Stomach smooth muscle (tissue), 2 donors: ENCODE data around the gene COMMD9.

ENCODE experiments used
- H3K27ac ChIP-seq: one replicate; pipeline ENCODE4 v1.7.0; 2013; ENCODE audit warnings: mild to moderate bottlenecking, low read length, inconsistent platforms
- H3K27me3 ChIP-seq, 2 donors: one replicate each; pipeline ENCODE4 v1.7.0; 2013; ENCODE audit warnings: low read length in 2 of 2; ENCODE audit not compliant: insufficient read depth in 2 of 2, control insufficient read depth in 1 of 2
- H3K36me3 ChIP-seq, 2 donors: one replicate each; pipeline ENCODE4 v1.7.0; 2013; ENCODE audit warnings: low read length in 2 of 2; ENCODE audit not compliant: control insufficient read depth in 2 of 2, insufficient read depth in 2 of 2
- H3K4me1 ChIP-seq: one replicate; pipeline ENCODE4 v1.7.0; 2013; ENCODE audit warnings: low read length; ENCODE audit not compliant: control insufficient read depth, insufficient read depth
- H3K4me3 ChIP-seq, 2 donors: one replicate each; pipeline ENCODE4 v1.7.0; 2013; ENCODE audit warnings: low read length in 2 of 2
- H3K9ac ChIP-seq, 2 donors: one replicate each; pipeline ENCODE4 v1.7.0; 2013; ENCODE audit warnings: low read length in 2 of 2, mild to moderate bottlenecking in 1 of 2
- H3K9me3 ChIP-seq, 2 donors: one replicate each; pipeline ENCODE4 v1.7.0; 2013; ENCODE audit warnings: low read length in 2 of 2; ENCODE audit not compliant: control insufficient read depth in 2 of 2
- donor health status: healthy.
- donor health status: Pancreatic carcinoma.

COMMD9 gene

DNA sequence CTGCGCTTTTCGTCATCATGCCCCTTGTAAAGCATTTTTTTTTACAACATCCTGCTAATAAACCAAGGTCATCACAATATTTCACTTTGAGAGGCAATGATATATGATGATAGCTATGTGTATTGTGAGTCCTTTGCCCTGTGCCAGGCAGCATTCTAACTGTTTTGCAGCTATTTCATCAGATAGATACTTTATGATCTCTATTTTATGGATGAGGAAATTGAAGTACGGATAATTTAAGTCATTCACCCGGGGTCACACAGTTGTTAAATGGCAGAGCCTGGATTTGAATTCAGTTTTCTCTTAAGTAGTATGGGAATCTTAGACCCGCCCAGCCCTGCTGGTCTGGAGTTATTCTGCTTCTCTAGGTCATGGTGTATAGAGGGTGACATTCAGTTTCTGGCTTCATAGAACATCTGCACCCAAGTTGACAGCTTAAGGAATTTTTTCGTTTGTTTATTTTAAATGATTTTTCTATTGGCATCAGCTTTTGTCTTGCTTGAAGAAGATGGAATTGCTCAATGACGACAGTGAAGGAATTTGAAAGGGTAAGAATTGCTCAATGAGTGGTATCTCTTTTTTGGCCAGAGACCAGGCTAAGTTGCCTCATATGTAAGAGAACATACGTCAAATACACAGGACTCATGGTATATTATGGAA, 7.8 kb upstream of the COMMD9 start:
- H3K27ac ChIP-seq: no peak overlapping the region
- no peak overlapping the region for H3K9ac ChIP-seq

DNA sequence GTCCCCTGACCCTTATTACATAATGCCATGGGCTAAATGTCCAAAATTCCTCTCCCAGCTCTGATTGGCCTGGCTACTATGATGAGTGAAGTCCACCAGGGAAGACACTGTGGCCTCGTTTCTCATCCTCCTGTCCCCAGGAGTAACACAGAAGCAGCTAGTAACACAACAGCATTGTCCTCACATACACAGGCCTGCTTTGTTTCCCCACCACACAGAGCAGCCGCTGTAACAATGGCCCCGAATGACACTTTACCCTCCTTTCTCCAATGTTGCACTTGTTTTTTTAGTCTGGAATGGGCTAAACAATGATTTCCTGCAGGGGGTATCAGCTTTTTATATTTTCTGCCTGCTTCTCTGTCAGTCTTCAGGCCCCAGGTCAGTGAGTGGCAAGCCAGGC, 6.7 kb upstream of the COMMD9 start, which contains the start of gene PRR5L:
TSS of gene PRR5L (plus strand) at position 363 of the 400 bp plus-strand sequence. CDS start 104,834 bp downstream, outside the sequence.
- H3K9ac ChIP-seq: no peak within 1 kb of the TSS
- no peaks in the 10 kb centered on the region for H3K4me1 ChIP-seq
- no peaks in the 10 kb centered on the region for H3K36me3 ChIP-seq
- H3K27me3 ChIP-seq: no peaks in the 10 kb centered on the region
- no peak within 1 kb of the TSS for H3K27ac ChIP-seq
- no peak within 1 kb of the TSS for H3K4me3 ChIP-seq
- no peaks in the 10 kb centered on the region for H3K9me3 ChIP-seq

More for the DNA sequence above, 7.8 kb upstream of the COMMD9 start:
- H3K9me3 ChIP-seq: no peaks in the 10 kb centered on the region
- no peaks in the 10 kb centered on the region for H3K4me1 ChIP-seq
- no peak overlapping the region for H3K4me3 ChIP-seq
- no peaks in the 10 kb centered on the region for H3K36me3 ChIP-seq
- H3K27me3 ChIP-seq: no peaks in the 10 kb centered on the region

DNA sequence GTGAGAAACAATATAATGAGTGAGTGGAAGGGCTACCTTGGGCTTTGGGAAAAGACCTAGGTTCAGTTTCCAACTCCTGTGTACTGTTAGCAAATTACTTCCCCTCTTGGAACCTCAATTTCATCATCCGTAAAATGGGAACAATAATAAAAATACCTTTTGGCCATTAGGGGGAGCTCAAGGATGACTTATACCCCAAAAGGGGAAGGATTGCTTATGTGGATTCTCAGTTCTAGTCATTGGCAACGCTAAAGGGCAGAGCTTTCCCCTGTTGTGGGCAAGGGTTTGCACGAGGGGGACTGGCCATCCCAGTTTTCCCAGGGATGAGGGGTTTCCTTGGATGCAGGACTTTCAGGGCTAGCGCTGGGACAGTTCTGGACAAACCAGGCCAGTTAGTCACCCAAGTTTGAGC, 3.1 kb upstream of the COMMD9 start:
- no peaks in the 10 kb centered on the region for H3K9me3 ChIP-seq
- H3K9ac ChIP-seq: no peak overlapping the region

DNA sequence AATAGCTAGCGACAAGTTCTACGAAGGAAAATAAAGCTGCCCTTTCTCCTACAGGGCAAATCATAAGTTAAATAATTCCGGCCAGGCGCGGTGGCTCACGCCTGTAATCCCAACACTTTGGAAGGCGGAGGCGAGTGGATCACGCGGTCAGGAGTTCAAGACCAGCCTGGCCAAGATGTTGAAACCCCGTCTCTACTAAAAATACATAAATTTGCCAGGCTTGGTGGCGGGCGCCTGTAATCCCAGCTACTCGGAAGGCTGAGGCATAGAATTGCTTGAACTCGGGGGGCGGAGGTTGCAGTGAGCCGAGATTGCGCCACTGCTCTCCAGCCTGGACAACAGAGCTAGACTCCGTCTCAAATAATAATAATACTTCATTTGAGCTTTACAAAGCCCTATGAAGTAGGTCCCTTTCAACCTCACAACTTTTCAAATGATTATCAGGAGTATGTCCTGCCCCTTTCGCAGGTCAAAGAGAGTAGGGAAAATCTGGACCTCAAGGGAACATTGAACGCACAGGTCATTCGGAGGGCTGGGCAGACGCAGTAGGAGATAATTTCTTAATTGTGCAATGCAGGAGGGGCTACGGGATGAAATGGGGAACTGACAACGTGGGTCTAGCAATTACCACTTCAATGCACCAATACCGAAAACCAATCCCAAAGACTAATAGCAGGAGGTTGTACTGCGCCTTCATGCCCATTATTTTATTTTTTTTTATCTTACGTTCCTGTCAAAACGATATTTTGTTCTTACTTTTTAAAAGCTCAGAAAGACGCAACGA, 590 bp downstream of the COMMD9 start:
- Histone ChIP-seq H3K27me3 (no peaks in the 10 kb centered on the region), H3K9ac (peak overlapping the region; percentile 66 to 86), H3K4me3 (peak overlapping the region; percentile 88 to 93), H3K27ac (no peak overlapping the region), H3K36me3 (no peaks in the 10 kb centered on the region), H3K4me1 (no peaks in the 10 kb centered on the region), H3K9me3 (no peaks in the 10 kb centered on the region)

More for the DNA sequence above, 3.1 kb upstream of the COMMD9 start:
- Histone ChIP-seq H3K4me1 (no peaks in the 10 kb centered on the region), H3K27me3 (no peaks in the 10 kb centered on the region), H3K27ac (no peak overlapping the region), H3K36me3 (no peaks in the 10 kb centered on the region), H3K4me3 (no peak overlapping the region)

DNA sequence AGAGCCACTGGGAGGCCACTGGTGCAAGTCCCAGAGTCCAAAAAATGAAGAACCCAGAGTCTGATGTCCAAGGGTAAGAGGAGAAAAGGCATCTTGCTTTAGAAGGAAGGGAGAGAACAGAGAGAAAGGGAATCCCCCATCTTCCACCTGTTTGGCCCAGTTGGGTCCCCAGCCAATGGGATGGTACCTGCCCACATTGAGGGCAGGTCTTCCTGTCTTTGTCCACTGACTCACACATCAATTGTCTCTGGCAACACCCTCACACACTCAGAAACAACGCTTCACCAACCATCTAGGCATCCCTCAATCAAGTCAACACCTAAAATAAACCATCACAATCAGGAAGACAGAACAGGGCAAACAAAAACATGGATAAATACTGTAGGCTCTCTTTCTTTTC, 6.3 kb downstream of the COMMD9 start:
- Histone ChIP-seq H3K9ac (no peak overlapping the region), H3K4me1 (no peaks in the 10 kb centered on the region), H3K27ac (no peak overlapping the region), H3K9me3 (no peaks in the 10 kb centered on the region), H3K36me3 (peaks cover 4 to 9% of the 10 kb centered on the region in 2 donors), H3K27me3 (no peaks in the 10 kb centered on the region), H3K4me3 (no peak overlapping the region)

DNA sequence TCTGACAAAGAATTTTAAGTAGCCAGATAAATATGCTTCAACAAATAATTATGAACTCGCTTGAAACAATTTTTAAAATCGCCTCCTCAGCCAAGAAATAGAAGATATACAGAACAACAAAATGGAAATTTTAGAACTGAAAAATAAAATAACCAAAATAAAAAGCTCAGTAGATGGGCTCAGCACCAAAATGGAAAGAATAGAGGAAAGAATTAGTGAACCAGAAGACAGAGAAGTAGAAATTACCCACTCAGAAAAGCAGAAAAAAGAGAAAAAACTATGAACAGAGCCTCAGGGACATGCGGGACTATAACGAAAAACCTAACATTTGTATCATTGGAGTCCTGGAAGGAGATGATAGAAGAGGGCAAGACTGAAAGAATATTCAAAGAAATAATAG, 7.4 kb downstream of the COMMD9 start:
- Histone ChIP-seq H3K4me3 (no peak overlapping the region), H3K4me1 (no peaks in the 10 kb centered on the region), H3K27ac (no peak overlapping the region), H3K27me3 (no peaks in the 10 kb centered on the region), H3K36me3 (peaks cover 4 to 9% of the 10 kb centered on the region in 2 donors), H3K9me3 (no peaks in the 10 kb centered on the region), H3K9ac (no peak overlapping the region)

DNA sequence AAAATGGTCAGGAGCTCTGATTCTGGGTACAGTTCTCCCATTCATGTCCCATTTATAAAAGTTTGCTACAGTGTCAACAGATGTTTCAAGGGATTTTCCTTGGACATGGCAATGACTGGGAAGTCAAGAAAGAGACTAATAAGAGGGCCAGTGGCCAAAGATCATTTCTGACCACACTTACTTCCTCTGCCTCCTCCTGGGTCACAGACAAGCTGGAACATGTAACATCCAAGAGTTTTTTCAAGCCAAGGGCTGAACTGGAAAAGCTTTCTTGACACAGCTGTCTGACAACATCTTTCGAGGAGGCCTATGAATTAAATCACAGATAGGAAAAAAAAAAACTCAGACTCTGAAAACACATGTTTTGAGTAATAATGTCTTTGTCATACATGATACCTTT, 8.7 kb downstream of the COMMD9 start:
- Histone ChIP-seq H3K27me3 (no peaks in the 10 kb centered on the region), H3K4me1 (no peaks in the 10 kb centered on the region), H3K27ac (no peak overlapping the region), H3K4me3 (no peak overlapping the region), H3K36me3 (peaks cover 9 to 11% of the 10 kb centered on the region in 2 donors), H3K9me3 (no peaks in the 10 kb centered on the region), H3K9ac (no peak overlapping the region)

DNA sequence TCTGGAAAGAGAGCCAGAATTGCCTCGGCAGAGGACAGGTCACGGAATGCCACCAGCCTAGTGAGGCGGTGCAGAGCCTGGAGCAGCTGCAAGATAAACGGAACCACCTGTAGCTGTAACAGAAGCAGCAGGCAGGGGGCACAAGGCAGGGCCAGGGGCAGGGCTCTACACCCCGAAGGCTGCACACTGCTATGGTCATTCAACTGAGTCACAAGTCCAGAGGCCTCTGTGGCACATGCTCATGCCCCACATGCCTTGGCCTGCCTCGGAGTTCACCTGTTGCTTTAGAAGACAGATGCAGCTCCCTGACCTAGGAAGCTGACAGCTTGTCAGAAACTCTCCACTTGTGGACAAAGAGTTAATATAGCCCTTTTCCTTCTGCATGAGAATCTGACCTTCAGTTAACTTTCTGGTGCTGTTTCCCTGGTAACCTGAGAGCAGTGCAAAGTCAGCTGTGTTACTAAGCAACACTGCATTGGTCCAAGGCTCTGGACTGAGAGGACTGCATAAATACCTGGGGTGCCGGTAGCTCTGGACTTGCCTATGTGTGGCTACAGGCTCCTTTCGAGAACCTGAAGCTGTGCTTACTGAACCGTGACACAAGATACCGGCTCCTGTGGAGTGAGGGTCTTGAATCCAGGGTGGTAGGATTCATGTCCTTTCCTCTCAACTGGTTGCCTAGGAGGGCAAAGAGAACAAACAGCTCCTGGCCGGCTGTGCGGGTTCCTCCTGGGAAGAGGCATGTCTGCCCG, 10.5 kb downstream of the COMMD9 start:
- H3K4me1 ChIP-seq: no peaks in the 10 kb centered on the region
- H3K36me3 ChIP-seq: peaks cover 23% of the 10 kb centered on the region in 2 donors
- H3K4me3 ChIP-seq: no peak overlapping the region
- no peaks in the 10 kb centered on the region for H3K9me3 ChIP-seq
- no peaks in the 10 kb centered on the region for H3K27me3 ChIP-seq
- H3K27ac ChIP-seq: no peak overlapping the region
- no peak overlapping the region for H3K9ac ChIP-seq

DNA sequence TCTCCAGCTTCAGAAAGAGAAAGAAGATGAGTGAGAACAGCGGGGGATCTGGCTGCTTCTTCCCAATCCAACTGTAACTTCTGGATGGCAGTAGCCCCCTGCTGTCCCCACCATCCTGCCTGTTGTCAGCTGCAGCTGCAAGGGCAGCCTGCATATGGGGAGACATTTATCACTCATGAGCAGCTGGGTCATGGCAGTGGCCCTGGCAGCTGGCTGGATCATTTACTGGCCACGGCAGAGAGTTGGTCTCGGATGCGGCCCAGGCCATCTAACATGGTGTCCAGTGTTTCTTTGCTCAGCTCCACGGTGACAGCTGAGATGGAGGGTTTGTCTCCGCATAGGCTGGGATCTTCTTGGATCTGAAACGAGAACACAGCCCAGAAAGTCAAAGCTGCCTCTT, 14.8 kb downstream of the COMMD9 start:
- H3K9me3 ChIP-seq: no peaks in the 10 kb centered on the region
- H3K27me3 ChIP-seq: no peaks in the 10 kb centered on the region
- peaks cover 32 to 49% of the 10 kb centered on the region in 2 donors for H3K36me3 ChIP-seq
- no peak overlapping the region for H3K9ac ChIP-seq
- H3K27ac ChIP-seq: no peak overlapping the region
- H3K4me1 ChIP-seq: no peaks in the 10 kb centered on the region
- no peak overlapping the region for H3K4me3 ChIP-seq

DNA sequence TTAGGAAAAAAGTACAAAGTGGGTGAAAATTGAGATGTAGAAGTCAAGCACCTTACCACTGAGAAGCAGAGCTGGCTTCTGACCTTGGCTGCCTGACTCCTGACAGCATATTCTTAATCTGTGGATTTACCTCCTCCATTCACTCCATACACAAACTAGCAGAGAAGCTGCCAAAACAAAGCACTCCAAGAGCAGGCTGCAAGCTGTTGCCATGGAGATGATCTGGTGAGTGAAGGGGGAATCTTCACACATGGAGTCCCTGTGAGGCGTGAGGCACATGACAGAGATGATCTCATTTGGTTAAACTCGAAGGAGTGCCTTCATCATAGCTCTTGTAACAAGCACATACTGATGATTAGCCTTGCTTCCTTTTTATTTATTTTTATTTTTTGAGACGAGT, 16.1 kb downstream of the COMMD9 start:
- no peaks in the 10 kb centered on the region for H3K4me1 ChIP-seq
- H3K27me3 ChIP-seq: no peaks in the 10 kb centered on the region
- no peaks in the 10 kb centered on the region for H3K9me3 ChIP-seq
- peaks cover 28 to 43% of the 10 kb centered on the region in 2 donors for H3K36me3 ChIP-seq
- no peak overlapping the region for H3K27ac ChIP-seq
- H3K9ac ChIP-seq: no peak overlapping the region
- no peak overlapping the region for H3K4me3 ChIP-seq
